ENCODE data around the gene TIGAR. TPM values are rescaled to one million over a fixed set of nuclear protein-coding genes. Genes with fewer than 3 reads are reported as not detected.

TIGAR gene
- total and polyA plus RNA-seq, 4 donors: 0.56 to 3.3 (median 2.0) TPM

DNA sequence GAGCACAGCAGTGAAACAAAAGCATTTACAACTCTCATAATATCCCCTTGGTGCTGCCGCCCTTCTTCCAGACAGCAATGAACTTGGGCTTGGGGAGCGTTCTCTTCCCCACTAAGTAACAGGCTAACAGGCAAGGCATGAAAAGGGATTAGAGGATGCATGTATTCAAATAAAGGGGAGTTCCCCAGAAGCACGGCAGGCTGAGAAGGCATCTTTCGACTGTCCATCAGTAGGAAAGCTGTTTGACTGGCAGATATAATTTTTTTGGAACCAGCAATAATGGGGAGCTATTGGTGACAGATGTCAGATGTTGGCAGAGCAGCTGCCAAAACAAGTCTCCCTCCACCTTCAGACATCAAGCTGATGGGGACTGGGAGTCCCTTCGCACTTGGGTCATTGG is 9.2 kb upstream of the TIGAR start:
- Histone ChIP-seq H3K9me3 (ENCODE audit: control insufficient read depth in 4 of 4, low read length in 3 of 4) (no peaks in the 10 kb centered on the region), H3K4me1 (ENCODE audit: control insufficient read depth in 4 of 4, insufficient read depth in 4 of 4, low read length in 3 of 4) (peaks cover 0 to 6% (median 2%) of the 10 kb centered on the region in 4 donors), H3K4me3 (ENCODE audit: low read depth in 1 of 3, low read length in 3 of 3) (no peak overlapping the region), H3K27ac (ENCODE audit: low read depth in 1 of 2, low read length in 2 of 2) (no peak overlapping the region), H3K36me3 (ENCODE audit: control insufficient read depth in 4 of 4, insufficient read depth in 3 of 4, low read depth in 1 of 4, low read length in 3 of 4) (no peaks in the 10 kb centered on the region), H3K9ac (ENCODE audit: low read depth in 1 of 2, low read length in 2 of 2) (no peak overlapping the region), H3K27me3 (ENCODE audit: control insufficient read depth in 4 of 4, insufficient read depth in 4 of 4, low read length in 3 of 4) (no peaks in the 10 kb centered on the region)
- no peak for DNase-seq (ENCODE audit: low spot score)
- TF ChIP-seq SP1 (IDR thresholded peaks at IDR 0.05) (no peak), RAD21 (IDR thresholded peaks at IDR 0.05) (no peak), EGR1 (IDR thresholded peaks at IDR 0.05; ENCODE audit: low read depth in 2 of 2) (no peak), HNF4A (conservative IDR thresholded peaks at IDR 0.05) (no peak), RXRA (IDR thresholded peaks at IDR 0.05) (no peak), YY1 (IDR thresholded peaks at IDR 0.05) (no peak), FOXA1 (IDR thresholded peaks at IDR 0.05) (no peak), TAF1 (conservative IDR thresholded peaks at IDR 0.05) (no peak), NR2F2 (IDR thresholded peaks at IDR 0.05) (no peak), JUND (IDR thresholded peaks at IDR 0.05) (no peak), HNF4G (IDR thresholded peaks at IDR 0.05) (no peak), FOXA2 (IDR thresholded peaks at IDR 0.05) (no peak), GABPA (IDR thresholded peaks at IDR 0.05 in 1 of 2, conservative IDR thresholded peaks at IDR 0.05 in 1 of 2) (no peak)
- TF ChIP-seq, protein P1, sequence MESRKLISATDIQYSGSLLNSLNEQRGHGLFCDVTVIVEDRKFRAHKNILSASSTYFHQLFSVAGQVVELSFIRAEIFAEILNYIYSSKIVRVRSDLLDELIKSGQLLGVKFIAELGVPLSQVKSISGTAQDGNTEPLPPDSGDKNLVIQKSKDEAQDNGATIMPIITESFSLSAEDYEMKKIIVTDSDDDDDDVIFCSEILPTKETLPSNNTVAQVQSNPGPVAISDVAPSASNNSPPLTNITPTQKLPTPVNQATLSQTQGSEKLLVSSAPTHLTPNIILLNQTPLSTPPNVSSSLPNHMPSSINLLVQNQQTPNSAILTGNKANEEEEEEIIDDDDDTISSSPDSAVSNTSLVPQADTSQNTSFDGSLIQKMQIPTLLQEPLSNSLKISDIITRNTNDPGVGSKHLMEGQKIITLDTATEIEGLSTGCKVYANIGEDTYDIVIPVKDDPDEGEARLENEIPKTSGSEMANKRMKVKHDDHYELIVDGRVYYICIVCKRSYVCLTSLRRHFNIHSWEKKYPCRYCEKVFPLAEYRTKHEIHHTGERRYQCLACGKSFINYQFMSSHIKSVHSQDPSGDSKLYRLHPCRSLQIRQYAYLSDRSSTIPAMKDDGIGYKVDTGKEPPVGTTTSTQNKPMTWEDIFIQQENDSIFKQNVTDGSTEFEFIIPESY (IDR thresholded peaks at IDR 0.05): no peak
- TF ChIP-seq, protein P2, sequence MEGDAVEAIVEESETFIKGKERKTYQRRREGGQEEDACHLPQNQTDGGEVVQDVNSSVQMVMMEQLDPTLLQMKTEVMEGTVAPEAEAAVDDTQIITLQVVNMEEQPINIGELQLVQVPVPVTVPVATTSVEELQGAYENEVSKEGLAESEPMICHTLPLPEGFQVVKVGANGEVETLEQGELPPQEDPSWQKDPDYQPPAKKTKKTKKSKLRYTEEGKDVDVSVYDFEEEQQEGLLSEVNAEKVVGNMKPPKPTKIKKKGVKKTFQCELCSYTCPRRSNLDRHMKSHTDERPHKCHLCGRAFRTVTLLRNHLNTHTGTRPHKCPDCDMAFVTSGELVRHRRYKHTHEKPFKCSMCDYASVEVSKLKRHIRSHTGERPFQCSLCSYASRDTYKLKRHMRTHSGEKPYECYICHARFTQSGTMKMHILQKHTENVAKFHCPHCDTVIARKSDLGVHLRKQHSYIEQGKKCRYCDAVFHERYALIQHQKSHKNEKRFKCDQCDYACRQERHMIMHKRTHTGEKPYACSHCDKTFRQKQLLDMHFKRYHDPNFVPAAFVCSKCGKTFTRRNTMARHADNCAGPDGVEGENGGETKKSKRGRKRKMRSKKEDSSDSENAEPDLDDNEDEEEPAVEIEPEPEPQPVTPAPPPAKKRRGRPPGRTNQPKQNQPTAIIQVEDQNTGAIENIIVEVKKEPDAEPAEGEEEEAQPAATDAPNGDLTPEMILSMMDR (IDR thresholded peaks at IDR 0.05; ENCODE audit: low read depth, low read length, missing input control): no peak
- TF ChIP-seq, protein P3, sequence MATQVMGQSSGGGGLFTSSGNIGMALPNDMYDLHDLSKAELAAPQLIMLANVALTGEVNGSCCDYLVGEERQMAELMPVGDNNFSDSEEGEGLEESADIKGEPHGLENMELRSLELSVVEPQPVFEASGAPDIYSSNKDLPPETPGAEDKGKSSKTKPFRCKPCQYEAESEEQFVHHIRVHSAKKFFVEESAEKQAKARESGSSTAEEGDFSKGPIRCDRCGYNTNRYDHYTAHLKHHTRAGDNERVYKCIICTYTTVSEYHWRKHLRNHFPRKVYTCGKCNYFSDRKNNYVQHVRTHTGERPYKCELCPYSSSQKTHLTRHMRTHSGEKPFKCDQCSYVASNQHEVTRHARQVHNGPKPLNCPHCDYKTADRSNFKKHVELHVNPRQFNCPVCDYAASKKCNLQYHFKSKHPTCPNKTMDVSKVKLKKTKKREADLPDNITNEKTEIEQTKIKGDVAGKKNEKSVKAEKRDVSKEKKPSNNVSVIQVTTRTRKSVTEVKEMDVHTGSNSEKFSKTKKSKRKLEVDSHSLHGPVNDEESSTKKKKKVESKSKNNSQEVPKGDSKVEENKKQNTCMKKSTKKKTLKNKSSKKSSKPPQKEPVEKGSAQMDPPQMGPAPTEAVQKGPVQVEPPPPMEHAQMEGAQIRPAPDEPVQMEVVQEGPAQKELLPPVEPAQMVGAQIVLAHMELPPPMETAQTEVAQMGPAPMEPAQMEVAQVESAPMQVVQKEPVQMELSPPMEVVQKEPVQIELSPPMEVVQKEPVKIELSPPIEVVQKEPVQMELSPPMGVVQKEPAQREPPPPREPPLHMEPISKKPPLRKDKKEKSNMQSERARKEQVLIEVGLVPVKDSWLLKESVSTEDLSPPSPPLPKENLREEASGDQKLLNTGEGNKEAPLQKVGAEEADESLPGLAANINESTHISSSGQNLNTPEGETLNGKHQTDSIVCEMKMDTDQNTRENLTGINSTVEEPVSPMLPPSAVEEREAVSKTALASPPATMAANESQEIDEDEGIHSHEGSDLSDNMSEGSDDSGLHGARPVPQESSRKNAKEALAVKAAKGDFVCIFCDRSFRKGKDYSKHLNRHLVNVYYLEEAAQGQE (IDR thresholded peaks at IDR 0.05): no peak
- TF ChIP-seq, protein P4, sequence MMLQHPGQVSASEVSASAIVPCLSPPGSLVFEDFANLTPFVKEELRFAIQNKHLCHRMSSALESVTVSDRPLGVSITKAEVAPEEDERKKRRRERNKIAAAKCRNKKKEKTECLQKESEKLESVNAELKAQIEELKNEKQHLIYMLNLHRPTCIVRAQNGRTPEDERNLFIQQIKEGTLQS (IDR thresholded peaks at IDR 0.05): no peak
- TF ChIP-seq, protein P5, sequence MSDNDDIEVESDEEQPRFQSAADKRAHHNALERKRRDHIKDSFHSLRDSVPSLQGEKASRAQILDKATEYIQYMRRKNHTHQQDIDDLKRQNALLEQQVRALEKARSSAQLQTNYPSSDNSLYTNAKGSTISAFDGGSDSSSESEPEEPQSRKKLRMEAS (IDR thresholded peaks at IDR 0.05): no peak
- 90% methylated on average over 5 of the region's 5 CpGs for WGBS
